Parathyroid adenoma (tissue), 2 donors: ENCODE results near the gene CTNNA1.

ENCODE experiments used
- H2AFZ ChIP-seq: fragments of 300-600 bp; sonication (generic); one replicate; pipeline ENCODE4 v1.7.0; 2017; ENCODE audit warnings: antibody characterized with exemption, mild to moderate bottlenecking
- H3K27ac ChIP-seq: fragments of 300-600 bp; sonication (generic); one replicate; pipeline ENCODE4 v1.7.0; 2017
- H3K27me3 ChIP-seq: fragments of 300-600 bp; sonication (generic); one replicate; pipeline ENCODE4 v1.7.0; 2017; ENCODE audit warnings: low read length; ENCODE audit not compliant: control insufficient read depth, insufficient read depth
- H3K36me3 ChIP-seq: fragments of 300-600 bp; sonication (generic); one replicate; pipeline ENCODE4 v1.7.0; 2017; ENCODE audit warnings: low read length; ENCODE audit not compliant: control insufficient read depth, insufficient read depth
- H3K4me1 ChIP-seq: fragments of 300-600 bp; sonication (generic); one replicate; pipeline ENCODE4 v1.7.0; 2017; ENCODE audit warnings: control low read depth
- H3K4me2 ChIP-seq: fragments of 300-600 bp; sonication (generic); one replicate; pipeline ENCODE4 v1.7.0; 2017; ENCODE audit warnings: low read length
- H3K4me3 ChIP-seq: fragments of 300-600 bp; sonication (generic); one replicate; pipeline ENCODE4 v1.7.0; 2017; ENCODE audit warnings: low read depth, low read length
- H3K79me2 ChIP-seq: fragments of 300-600 bp; sonication (generic); one replicate; pipeline ENCODE4 v1.7.0; 2017; ENCODE audit warnings: control low read depth
- H3K9ac ChIP-seq: fragments of 300-600 bp; sonication (generic); one replicate; pipeline ENCODE4 v1.7.0; 2017; ENCODE audit warnings: mild to moderate bottlenecking
- H3K9me3 ChIP-seq: fragments of 300-600 bp; sonication (generic); one replicate; pipeline ENCODE4 v1.7.0; 2017; ENCODE audit warnings: low read length; ENCODE audit not compliant: control insufficient read depth
- CTCF ChIP-seq: fragments of 300-600 bp; sonication (generic); IDR thresholded peaks from one replicate; pipeline ENCODE4 v1.7.0; 2017; ENCODE audit warnings: antibody characterized with exemption, mild to moderate bottlenecking
- donor health status: primary hyperparathyroidism.

The CTNNA1 gene

GRCh38 chr5:138978080-138978479 lies 224.9 kb downstream of the CTNNA1 start:
- no peak overlapping the region for H3K4me3 ChIP-seq
- H2AFZ ChIP-seq: no peak overlapping the region
- H3K4me1 ChIP-seq: no peaks in the 10 kb centered on the region
- no peak overlapping the region for H3K9ac ChIP-seq
- H3K27me3 ChIP-seq: no peaks in the 10 kb centered on the region
- no peak for TF ChIP-seq CTCF
- H3K27ac ChIP-seq: no peak overlapping the region
- H3K36me3 ChIP-seq: no peaks in the 10 kb centered on the region
- H3K9me3 ChIP-seq: no peaks in the 10 kb centered on the region
- no peaks in the 10 kb centered on the region for H3K79me2 ChIP-seq
- H3K4me2 ChIP-seq: no peak overlapping the region

GRCh38 chr5:138978581-138978980 lies 225.4 kb downstream of the CTNNA1 start:
- Histone ChIP-seq H3K4me2 (no peak overlapping the region), H3K79me2 (no peaks in the 10 kb centered on the region), H3K27me3 (no peaks in the 10 kb centered on the region), H3K27ac (no peak overlapping the region), H3K9ac (no peak overlapping the region), H3K9me3 (no peaks in the 10 kb centered on the region), H2AFZ (no peak overlapping the region), H3K4me1 (no peaks in the 10 kb centered on the region), H3K36me3 (no peaks in the 10 kb centered on the region), H3K4me3 (no peak overlapping the region)
- no peak for TF ChIP-seq CTCF

GRCh38 chr5:138979684-138980280 lies 226.6 kb downstream of the CTNNA1 start:
- Histone ChIP-seq H3K9me3 (no peaks in the 10 kb centered on the region), H3K79me2 (no peaks in the 10 kb centered on the region), H3K4me2 (no peak overlapping the region), H3K4me3 (no peak overlapping the region), H2AFZ (no peak overlapping the region), H3K27me3 (no peaks in the 10 kb centered on the region), H3K36me3 (no peaks in the 10 kb centered on the region), H3K9ac (no peak overlapping the region), H3K27ac (no peak overlapping the region), H3K4me1 (no peaks in the 10 kb centered on the region)
- no peak for TF ChIP-seq CTCF

GRCh38 chr5:138980441-138980840 lies 227.2 kb downstream of the CTNNA1 start:
- Histone ChIP-seq H2AFZ (no peak overlapping the region), H3K9me3 (no peaks in the 10 kb centered on the region), H3K79me2 (no peaks in the 10 kb centered on the region), H3K4me1 (no peaks in the 10 kb centered on the region), H3K4me2 (no peak overlapping the region), H3K36me3 (no peaks in the 10 kb centered on the region), H3K27me3 (no peaks in the 10 kb centered on the region), H3K9ac (no peak overlapping the region), H3K27ac (no peak overlapping the region), H3K4me3 (no peak overlapping the region)
- TF ChIP-seq CTCF: no peak

GRCh38 chr5:138981131-138981530 lies 227.9 kb downstream of the CTNNA1 start:
- Histone ChIP-seq H3K9ac (no peak overlapping the region), H3K79me2 (no peaks in the 10 kb centered on the region), H3K27me3 (no peaks in the 10 kb centered on the region), H3K27ac (no peak overlapping the region), H3K4me3 (no peak overlapping the region), H3K4me1 (no peaks in the 10 kb centered on the region), H3K9me3 (no peaks in the 10 kb centered on the region), H3K4me2 (no peak overlapping the region), H3K36me3 (no peaks in the 10 kb centered on the region), H2AFZ (no peak overlapping the region)
- no peak for TF ChIP-seq CTCF
